K562 (cell line): ENCODE results near the gene CHST12.

ENCODE experiments used
- BDP1 ChIP-seq: IDR thresholded peaks from 3 replicates; pipeline ENCODE4 v1.6.1; 2011; ENCODE audit not compliant: insufficient read length, insufficient read depth
- CTCF ChIP-seq, 3 experiments: IDR thresholded peaks in 2 of 3; conservative IDR thresholded peaks in 1 of 3; 2 replicates each; pipeline ENCODE4 v1.5.1; 2011 to 2012; ENCODE audit warnings: low read length in 3 of 3, mild to moderate bottlenecking in 3 of 3, control low read depth in 2 of 3, improper control_type of control experiment in 1 of 3, inconsistent platforms in 1 of 3, low read depth in 1 of 3, mixed read lengths in 1 of 3, moderate library complexity in 1 of 3; ENCODE audit not compliant: insufficient read depth in 2 of 3
- SP2 ChIP-seq: IDR thresholded peaks from 2 replicates; pipeline ENCODE4 v1.6.1; 2011; ENCODE audit warnings: mild to moderate bottlenecking, low read depth, low read length, moderate library complexity; ENCODE audit not compliant: poor library complexity, severe bottlenecking; ENCODE audit errors: extremely low read depth
- TRIM24 ChIP-seq, 2 experiments: fragments of 450-650 bp; IDR thresholded peaks; 2 replicates each; pipeline ENCODE4 v1.6.1; 2016
- ZBTB49 ChIP-seq: sonication (generic); formaldehyde crosslinking; IDR thresholded peaks from 2 replicates; pipeline ENCODE4 v1.8.0; 2022; ENCODE audit warnings: missing genetic modification reagents, mild to moderate bottlenecking, borderline replicate concordance
- ZNF311 ChIP-seq: fragments of 250-450 bp; sonication (Bioruptor Pico); IDR thresholded peaks from 2 replicates; pipeline ENCODE4 v1.4.0; 2020; ENCODE audit warnings: mild to moderate bottlenecking, moderate library complexity

- TF ChIP-seq TRIM24 (IDR thresholded peaks at IDR 0.05): no peak
- TF ChIP-seq SP2: no peak
- no peak for TF ChIP-seq CTCF (IDR thresholded peaks at IDR 0.05 in 2 of 3, conservative IDR thresholded peaks at IDR 0.05 in 1 of 3; ENCODE audit: insufficient read depth in 2 of 3, low read depth in 1 of 3, low read length in 3 of 3)
- TF ChIP-seq ZBTB49: no peak
- no peak for TF ChIP-seq BDP1
- no peak for TF ChIP-seq ZNF311
Measured at GRCh38 chr7:2405201-2405600, 1.8 kb downstream of the CHST12 start.
